Activated B cell treated with CpG ODN at 0.5 μM for 24 hours (primary cell): ENCODE data around the gene PARVB. TPM values are rescaled to one million over a fixed set of nuclear protein-coding genes. Genes with fewer than 3 reads are reported as not detected.

Source experiments
- ATAC-seq: fragments of 200-7000 bp; cut with Tn5 transposase; one replicate; pipeline ENCODE4 v1.10.0; 2021; ENCODE audit warnings: low read depth, mild to moderate bottlenecking, moderate library complexity
- CTCF ChIA-PET: fragments of 350-600 bp; sonication (Branson Sonifier 250); formaldehyde crosslinking; loops from one replicate; lab custom pipeline; 2021; ENCODE audit warnings: antibody characterized with exemption; lab: Charles Lee
- POLR2A ChIA-PET: fragments of 350-600 bp; sonication (Branson Sonifier 250); formaldehyde crosslinking; loops from one replicate; lab custom pipeline; 2021; ENCODE audit warnings: antibody characterized with exemption; lab: Charles Lee
- DNase-seq: peaks from one replicate; pipeline ENCODE4 v3.0.0; 2022
- H3K27ac Mint-ChIP-seq: one replicate; pipeline ENCODE4 v1.8.0; 2020; ENCODE audit warnings: mixed read lengths
- H3K27me3 Mint-ChIP-seq: one replicate; pipeline ENCODE4 v1.8.0; 2021; ENCODE audit warnings: mixed read lengths
- H3K36me3 Mint-ChIP-seq: one replicate; pipeline ENCODE4 v1.8.0; 2021; ENCODE audit warnings: low read depth, mixed read lengths
- H3K4me1 Mint-ChIP-seq: one replicate; pipeline ENCODE4 v1.8.0; 2021; ENCODE audit warnings: mixed read lengths
- H3K4me3 Mint-ChIP-seq: one replicate; pipeline ENCODE4 v1.8.0; 2020; ENCODE audit warnings: mild to moderate bottlenecking, mixed read lengths
- H3K9me3 Mint-ChIP-seq: one replicate; pipeline ENCODE4 v1.8.0; 2020; ENCODE audit warnings: mixed read lengths
- CTCF ChIP-seq: fragments of 200-600 bp; IDR thresholded peaks from one replicate; pipeline ENCODE4 v1.8.0; 2022; ENCODE audit warnings: antibody characterized with exemption, mild to moderate bottlenecking
- intact Hi-C: fragments of 100-400 bp; cut with micrococcal nuclease; formaldehyde crosslinking; loops from one replicate; pipeline ENCODE4 v1.15.1; 2024
- total RNA-seq: library from RNA; stranded (reverse); gene quantifications from 2 replicates; pipeline ENCODE4 v1.2.3, GENCODE V29; 2022

The PARVB gene
- total RNA-seq, 1 donor from 2014 or later = 53.5 TPM

DNA sequence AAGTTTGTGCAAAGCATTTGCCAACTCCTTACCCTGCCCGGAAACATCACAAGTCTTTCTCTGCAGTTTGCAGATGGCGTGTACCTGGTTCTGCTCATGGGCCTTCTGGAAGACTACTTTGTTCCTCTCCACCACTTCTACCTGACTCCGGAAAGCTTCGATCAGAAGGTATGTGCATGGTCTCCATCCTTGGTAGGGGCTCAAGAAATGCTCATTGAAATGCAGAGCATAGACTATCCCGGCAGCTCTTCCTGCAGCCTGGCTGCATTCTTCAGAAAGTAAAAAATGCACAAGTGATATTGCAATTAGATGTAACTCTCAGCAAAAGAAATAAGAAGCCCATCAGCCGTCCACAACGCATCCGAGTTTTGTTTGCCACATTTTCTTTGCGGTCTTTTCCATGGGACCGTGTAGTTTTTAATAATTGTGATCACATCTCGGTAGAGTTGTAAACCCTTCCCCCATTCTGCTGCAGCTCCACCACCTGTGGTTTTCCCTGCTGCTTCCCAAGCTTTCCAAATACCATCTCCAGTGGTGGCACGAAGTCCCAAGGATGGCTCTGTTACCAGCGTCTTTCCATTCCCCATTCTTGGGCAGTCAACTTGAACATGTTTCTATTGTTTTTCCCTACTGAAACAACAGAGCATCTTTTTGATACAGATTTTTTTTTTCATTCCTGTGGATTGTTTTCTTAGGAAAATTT lies 134.0 kb downstream of the PARVB start:
- Mint-ChIP-seq H3K27me3 (no peaks in the 10 kb centered on the region), H3K9me3 (no peaks in the 10 kb centered on the region), H3K4me3 (no peak overlapping the region), H3K4me1 (no peaks in the 10 kb centered on the region), H3K36me3 (peaks cover 47% of the 10 kb centered on the region), H3K27ac (no peak overlapping the region)
- ChIA-PET CTCF (no interaction called here), POLR2A (no interaction called here)
- intact Hi-C loops = no loop called here
- ATAC-seq (no peak), DNase-seq (no peak)
- no peak for TF ChIP-seq CTCF

- no peak for TF ChIP-seq CTCF
- CTCF ChIA-PET = no interaction called here
- POLR2A ChIA-PET = no interaction called here
- no peaks in the 10 kb centered on the region for H3K9me3 Mint-ChIP-seq
- H3K4me3 Mint-ChIP-seq = no peak overlapping the region
- no peaks in the 10 kb centered on the region for H3K27me3 Mint-ChIP-seq
- no peak for DNase-seq
- ATAC-seq = no peak
- H3K4me1 Mint-ChIP-seq = no peaks in the 10 kb centered on the region
- intact Hi-C loops = no loop called here
- H3K27ac Mint-ChIP-seq = no peak overlapping the region
- H3K36me3 Mint-ChIP-seq = peaks cover 45% of the 10 kb centered on the region
These were observed 134.7 kb downstream of the PARVB start for GRCh38 chr22:44158816-44159215.

GRCh38 chr22:44159221-44159620 lies 135.1 kb downstream of the PARVB start:
- Mint-ChIP-seq H3K27ac (no peak overlapping the region), H3K9me3 (no peaks in the 10 kb centered on the region), H3K36me3 (peaks cover 49% of the 10 kb centered on the region), H3K4me1 (no peaks in the 10 kb centered on the region), H3K27me3 (no peaks in the 10 kb centered on the region), H3K4me3 (no peak overlapping the region)
- DNase-seq = no peak
- no peak for ATAC-seq
- no peak for TF ChIP-seq CTCF
- ChIA-PET POLR2A (no interaction called here), CTCF (no interaction called here)
- intact Hi-C loops = no loop called here

DNA sequence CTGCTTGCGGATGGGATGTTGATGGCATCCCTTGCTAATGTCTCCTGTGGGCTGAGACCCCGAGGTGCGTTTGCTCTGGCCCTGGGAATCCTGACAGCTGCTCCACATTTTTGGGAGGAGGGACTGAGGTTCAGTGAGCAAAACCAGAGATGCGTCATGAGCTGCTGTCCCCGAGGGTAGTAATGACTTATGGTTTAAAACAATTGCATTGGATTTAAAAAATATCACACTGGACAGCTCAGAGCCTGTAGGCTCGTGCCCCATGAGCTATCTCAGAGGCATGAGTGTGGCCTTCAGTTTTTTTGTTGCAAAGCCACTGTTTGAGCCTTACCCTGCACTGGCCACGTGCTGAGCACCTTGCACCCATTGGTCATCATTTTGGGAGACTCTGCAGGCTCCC lies 135.7 kb downstream of the PARVB start:
- DNase-seq (no peak), ATAC-seq (no peak)
- ChIA-PET CTCF (no interaction called here), POLR2A (no interaction called here)
- Mint-ChIP-seq H3K27ac (no peak overlapping the region), H3K4me3 (no peak overlapping the region), H3K36me3 (peaks cover 53% of the 10 kb centered on the region), H3K9me3 (no peaks in the 10 kb centered on the region), H3K4me1 (no peaks in the 10 kb centered on the region), H3K27me3 (no peaks in the 10 kb centered on the region)
- no peak for TF ChIP-seq CTCF
- intact Hi-C loops = no loop called here

GRCh38 chr22:44160421-44160820 lies 136.3 kb downstream of the PARVB start:
- ChIA-PET POLR2A (no interaction called here), CTCF (no interaction called here)
- TF ChIP-seq CTCF = no peak
- Mint-ChIP-seq H3K36me3 (peaks cover 60% of the 10 kb centered on the region), H3K4me1 (no peaks in the 10 kb centered on the region), H3K27me3 (no peaks in the 10 kb centered on the region), H3K27ac (no peak overlapping the region), H3K4me3 (no peak overlapping the region), H3K9me3 (no peaks in the 10 kb centered on the region)
- DNase-seq (no peak), ATAC-seq (no peak)
- intact Hi-C loops = no loop called here
